ENCODE data around the gene CD80. TPM values are rescaled to one million over a fixed set of nuclear protein-coding genes. Genes with fewer than 3 reads are reported as not detected.

CD80 gene
- total and polyA plus RNA-seq, 2 of the 8 experiments (the other 6 are each of a cell fraction or from before 2014, with no cell fraction given) = 0.11 TPM; not detected in 1

DNA sequence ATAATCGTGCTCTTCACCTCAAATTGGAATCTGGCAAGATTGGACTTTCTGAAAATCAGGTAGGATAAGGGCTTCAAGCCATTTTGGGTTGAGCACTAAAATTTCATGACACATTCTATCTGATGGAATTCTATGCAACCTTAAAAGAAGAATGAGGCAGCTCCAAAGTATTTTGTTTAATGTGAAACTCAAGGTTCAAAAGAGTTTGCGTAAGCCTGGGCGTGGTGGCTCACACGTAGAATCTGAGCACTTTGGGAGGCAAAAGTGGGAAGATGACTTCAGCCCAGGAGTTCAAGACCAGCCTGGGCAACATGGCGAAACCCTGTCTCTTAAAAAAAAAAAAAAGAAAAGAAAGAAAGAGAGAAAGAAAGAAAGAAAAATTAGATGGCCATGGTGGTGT lies 34.7 kb upstream of the CD80 start:
- H3K4me2 ChIP-seq (ENCODE audit: insufficient read depth in 1 of 2, low read depth in 2 of 2, low read length in 2 of 2) = no peak overlapping the region
- TF ChIP-seq EGR1 (IDR thresholded peaks at IDR 0.05; ENCODE audit: borderline replicate concordance, low read depth, low read length) = no peak
- no peak for TF ChIP-seq BCL11A (IDR thresholded peaks at IDR 0.05; ENCODE audit: low read depth in 2 of 2, low read length in 2 of 2)
- TF ChIP-seq CEBPB (IDR thresholded peaks at IDR 0.05; ENCODE audit: low read depth, low read length) = no peak
- H4K5ac ChIP-seq (ENCODE audit: insufficient read length, low read depth, low read length) = no peak overlapping the region
- no peaks in the 10 kb centered on the region for H3K79me1 ChIP-seq (ENCODE audit: low read depth, low read length)
- no peaks in the 10 kb centered on the region for H3K36me3 ChIP-seq (ENCODE audit: control insufficient read depth in 2 of 4, insufficient read depth in 4 of 4, low read length in 3 of 4)
- H3K18ac ChIP-seq (ENCODE audit: extremely low read depth, low read length) = no peak overlapping the region
- CTCF ChIA-PET (ENCODE audit: partially characterized antibody) = no interaction called here
- no peaks in the 10 kb centered on the region for H3K23me2 ChIP-seq (ENCODE audit: low read depth, low read length)
- H2BK5ac ChIP-seq (ENCODE audit: low read depth, low read length) = no peak overlapping the region
- WGBS, 2 experiments (ENCODE audit: extremely low coverage in 1 of 2, insufficient coverage in 1 of 2, insufficient read length in 1 of 2, insufficient replicate concordance in 2 of 2, low coverage in 1 of 2, low lambda C conversion rate in 2 of 2, missing lambda C conversion rate in 1 of 2) = 91% methylated on average over 5 of the region's 5 CpGs; no CpG with 5 or more reads in 1 of the 2 experiments
- no peaks in the 10 kb centered on the region for H3K79me2 ChIP-seq (ENCODE audit: control insufficient read depth in 1 of 2, insufficient read depth in 2 of 2, low read length in 2 of 2)
- peaks cover 0 to 7% (median 3%) of the 10 kb centered on the region in 4 experiments; a peak in 4 of 7 replicates for H3K4me1 ChIP-seq (replicated peaks in 1 of 4; ENCODE audit: control insufficient read depth in 3 of 4, insufficient read depth in 4 of 4, low read length in 3 of 4)
- H3K27ac ChIP-seq (ENCODE audit: low read depth, low read length) = no peak overlapping the region
- H3K9ac ChIP-seq (replicated peaks in 1 of 4; ENCODE audit: extremely low read depth in 1 of 4, low read depth in 3 of 4, low read length in 3 of 4) = no peak overlapping the region
- no peaks in the 10 kb centered on the region for H4K20me1 ChIP-seq (replicated peaks in 1 of 2; ENCODE audit: control insufficient read depth in 1 of 2, insufficient read depth in 2 of 2, low read length in 2 of 2)
- no peak overlapping the region for H4K8ac ChIP-seq (ENCODE audit: extremely low read depth, insufficient read depth, low read length)
- no peak overlapping the region for H3K23ac ChIP-seq (ENCODE audit: insufficient read length)
- no peak overlapping the region for H2AFZ ChIP-seq (ENCODE audit: low read length)
- no peak overlapping the region for H2BK20ac ChIP-seq (ENCODE audit: low read length)
- no peak overlapping the region for H2BK15ac ChIP-seq (ENCODE audit: low read length)
- H3K56ac ChIP-seq (replicated peaks; ENCODE audit: insufficient read length, low read depth, low read length) = no peak overlapping the region
- H3K14ac ChIP-seq (ENCODE audit: insufficient read length) = no peak overlapping the region
- H3K9me3 ChIP-seq (ENCODE audit: insufficient read depth in 2 of 2, low read depth in 1 of 2, low read length in 1 of 2) = no peaks in the 10 kb centered on the region
- no peak overlapping the region for H2AK5ac ChIP-seq (ENCODE audit: low read depth, low read length)
- FAIRE-seq (no peak), DNase-seq (ENCODE audit: low read depth in 1 of 2, low spot score in 2 of 2) (no peak)
- H3K4me3 ChIP-seq (ENCODE audit: extremely low read depth in 1 of 4, insufficient read depth in 2 of 4, low read depth in 3 of 4, low read length in 4 of 4) = no peak overlapping the region
- H3K27me3 ChIP-seq (replicated peaks in 1 of 4; ENCODE audit: control insufficient read depth in 3 of 4, extremely low read depth in 1 of 4, insufficient read depth in 3 of 4, low read length in 3 of 4) = no peaks in the 10 kb centered on the region
- no peak overlapping the region for H2BK120ac ChIP-seq (replicated peaks; ENCODE audit: low read depth, low read length)
- no peak overlapping the region for H2BK12ac ChIP-seq (ENCODE audit: low read depth, low read length)
- H4K91ac ChIP-seq (replicated peaks; ENCODE audit: insufficient read length, low read length) = no peak overlapping the region
- H3K4ac ChIP-seq (replicated peaks; ENCODE audit: insufficient read length, low read depth, low read length) = no peak overlapping the region
- POLR2A ChIA-PET (ENCODE audit: partially characterized antibody) = interaction anchor here (1.2 to 2.2 kb wide), 2 partner anchors 14 kb away, joined by 3 to 7 read pairs; partner anchors contain the start of gene ADPRH
